Natural killer cell (primary cell): ENCODE data around the gene COL20A1. TPM values are rescaled to one million over a fixed set of nuclear protein-coding genes. Genes with fewer than 3 reads are reported as not detected.
"Not testable (repeated sequence)": the region's sequence is repeated elsewhere in the genome, so short reads cannot be mapped to it uniquely, and the experiment has no call there.

Experiments
- ATAC-seq, 3 donors: fragments of 150-1000 bp in 2 of 3; fragments of 200-7000 bp in 1 of 3; cut with Tn5 transposase; 1 replicate in 1 of 3; 2 replicates in 2 of 3; pipeline ENCODE4 v1.10.0; 2021; ENCODE audit warnings: mild to moderate bottlenecking in 2 of 3, moderate library complexity in 2 of 3
- DNase-seq, 2 donors: peaks; one replicate each; pipeline versions ENCODE4 v3.0.0 to v3.0.0-alpha.2; 2013 to 2021; ENCODE audit warnings: mixed read lengths in 1 of 2
- H3K27ac ChIP-seq: one replicate; pipeline ENCODE4 v1.5.1; 2013; ENCODE audit warnings: mild to moderate bottlenecking, low read length
- H3K27me3 ChIP-seq: one replicate; pipeline ENCODE4 v1.6.1; 2013; ENCODE audit warnings: low read length; ENCODE audit not compliant: control insufficient read depth, insufficient read depth
- H3K36me3 ChIP-seq: one replicate; pipeline ENCODE4 v1.6.1; 2013; ENCODE audit warnings: low read length; ENCODE audit not compliant: control insufficient read depth, insufficient read depth
- H3K4me1 ChIP-seq: one replicate; pipeline ENCODE4 v1.6.1; 2013; ENCODE audit warnings: low read length; ENCODE audit not compliant: control insufficient read depth, insufficient read depth
- H3K4me3 ChIP-seq: one replicate; pipeline ENCODE4 v1.5.1; 2013; ENCODE audit warnings: low read length
- H3K9me3 ChIP-seq: one replicate; pipeline ENCODE4 v1.6.1; 2013; ENCODE audit warnings: low read length; ENCODE audit not compliant: control insufficient read depth, insufficient read depth
- H3K27ac Mint-ChIP-seq, 2 donors: one replicate each; pipeline ENCODE4 v1.8.0; 2022; ENCODE audit warnings: mild to moderate bottlenecking in 2 of 2, mixed read lengths in 2 of 2, moderate library complexity in 1 of 2
- H3K27me3 Mint-ChIP-seq, 2 donors: one replicate each; pipeline ENCODE4 v1.8.0; 2022; ENCODE audit warnings: low read depth in 2 of 2, mixed read lengths in 2 of 2
- H3K36me3 Mint-ChIP-seq: one replicate; pipeline ENCODE4 v1.8.0; 2022; ENCODE audit warnings: mixed read lengths
- H3K4me1 Mint-ChIP-seq, 2 donors: one replicate each; pipeline ENCODE4 v1.8.0; 2022; ENCODE audit warnings: mixed read lengths in 2 of 2
- H3K4me3 Mint-ChIP-seq: one replicate; pipeline ENCODE4 v1.8.0; 2022; ENCODE audit warnings: mild to moderate bottlenecking, moderate library complexity, mixed read lengths
- H3K9me3 Mint-ChIP-seq, 2 donors: one replicate each; pipeline ENCODE4 v1.8.0; 2022; ENCODE audit warnings: mixed read lengths in 2 of 2
- CTCF ChIP-seq: fragments of 200-600 bp; IDR thresholded peaks from one replicate; pipeline ENCODE4 v1.8.0; 2022; ENCODE audit warnings: antibody characterized with exemption
- WGBS: methylation state at CpG from one replicate; pipeline ENCODE4 v1.1.7; 2013; ENCODE audit warnings: missing lambda C conversion rate; ENCODE audit not compliant: insufficient coverage; 5-methylcytosine and 5-hydroxymethylcytosine counted together
- intact Hi-C: fragments of 100-400 bp; cut with micrococcal nuclease; formaldehyde crosslinking; loops from one replicate; pipeline ENCODE4 v1.14.2; 2022
- total RNA-seq, 4 donors: library from RNA; stranded (reverse); fragments of 120-200 nt in 1 of 4; gene quantifications; one replicate each; pipeline versions ENCODE4 v1.2.3 to v1.2.4, GENCODE V29; 2013 to 2022

COL20A1 gene
- total RNA-seq, 3 donors from 2014 or later (not counting 1 experiment from before 2014, with no cell fraction given) = 0.12 to 0.33 TPM; not detected in 1

GRCh38 chr20:63249891-63250290 is 43.1 kb upstream of the COL20A1 start:
- Histone ChIP-seq H3K4me1 (peaks cover 4% of the 10 kb centered on the region), H3K9me3 (no peaks in the 10 kb centered on the region), H3K4me3 (no peak overlapping the region), H3K36me3 (no peaks in the 10 kb centered on the region), H3K27ac (no peak overlapping the region), H3K27me3 (peaks cover 14% of the 10 kb centered on the region)
- DNase-seq (no peak), ATAC-seq (no peak)
- intact Hi-C loops = no loop called here
- no peak overlapping the region for H3K4me3 Mint-ChIP-seq
- no peak for TF ChIP-seq CTCF
- H3K9me3 Mint-ChIP-seq = no peaks in the 10 kb centered on the region
- H3K4me1 Mint-ChIP-seq = no peaks in the 10 kb centered on the region
- no peaks in the 10 kb centered on the region for H3K36me3 Mint-ChIP-seq
- no peak overlapping the region for H3K27ac Mint-ChIP-seq
- peaks cover 19 to 29% of the 10 kb centered on the region in 2 donors for H3K27me3 Mint-ChIP-seq
- 93% methylated on average over 15 of the region's 15 CpGs for WGBS

- H3K27ac ChIP-seq, H3K4me3 Mint-ChIP-seq, DNase-seq, H3K36me3 Mint-ChIP-seq, H3K9me3 ChIP-seq, H3K4me3 ChIP-seq, H3K9me3 Mint-ChIP-seq, H3K4me1 Mint-ChIP-seq, H3K27ac Mint-ChIP-seq, ATAC-seq, H3K36me3 ChIP-seq, intact Hi-C loops, H3K4me1 ChIP-seq: not testable (repeated sequence)
- H3K27me3 ChIP-seq = peaks cover 20% of the 10 kb centered on the region
- peaks cover 31 to 34% of the 10 kb centered on the region in 2 donors for H3K27me3 Mint-ChIP-seq
- 22% methylated on average over 10 of the region's 14 CpGs for WGBS
These were observed 41.6 kb upstream of the COL20A1 start for GRCh38 chr20:63251350-63251749.

- H3K4me3 ChIP-seq = no peak overlapping the region
- H3K4me1 ChIP-seq = peaks cover 4% of the 10 kb centered on the region
- TF ChIP-seq CTCF = no peak
- H3K27ac Mint-ChIP-seq = no peak overlapping the region
- ATAC-seq (no peak), DNase-seq (no peak)
- no peak overlapping the region for H3K4me3 Mint-ChIP-seq
- intact Hi-C loops = no loop called here
- peaks cover 37 to 39% of the 10 kb centered on the region in 2 donors for H3K27me3 Mint-ChIP-seq
- no peaks in the 10 kb centered on the region for H3K9me3 Mint-ChIP-seq
- no peaks in the 10 kb centered on the region for H3K36me3 Mint-ChIP-seq
- H3K27me3 ChIP-seq = peaks cover 20% of the 10 kb centered on the region
- H3K4me1 Mint-ChIP-seq = no peaks in the 10 kb centered on the region
- no peak overlapping the region for H3K27ac ChIP-seq
- H3K36me3 ChIP-seq = no peaks in the 10 kb centered on the region
- WGBS = 75% methylated on average over 8 of the region's 8 CpGs
- H3K9me3 ChIP-seq = no peaks in the 10 kb centered on the region
These were observed 40.7 kb upstream of the COL20A1 start for GRCh38 chr20:63252284-63252711.

GRCh38 chr20:63253065-63253437 is 39.9 kb upstream of the COL20A1 start:
- H3K4me1 ChIP-seq = peaks cover 4% of the 10 kb centered on the region
- no peak for TF ChIP-seq CTCF
- H3K27me3 ChIP-seq = peaks cover 20% of the 10 kb centered on the region
- Mint-ChIP-seq H3K9me3 (no peaks in the 10 kb centered on the region), H3K27me3 (peaks cover 39 to 41% of the 10 kb centered on the region in 2 donors), H3K36me3 (no peaks in the 10 kb centered on the region), H3K4me3 (peak overlapping the region; percentile 28), H3K4me1 (no peaks in the 10 kb centered on the region), H3K27ac (no peak overlapping the region)
- H3K27ac ChIP-seq = no peak overlapping the region
- intact Hi-C loops = no loop called here
- DNase-seq (no peak), ATAC-seq (no peak)
- no peaks in the 10 kb centered on the region for H3K36me3 ChIP-seq
- no peaks in the 10 kb centered on the region for H3K9me3 ChIP-seq
- 11% methylated on average over 16 of the region's 16 CpGs for WGBS
- H3K4me3 ChIP-seq = no peak overlapping the region
